IMR-90 (cell line): ENCODE measurements around the gene C1orf159. TPM values are rescaled to one million over a fixed set of nuclear protein-coding genes. Genes with fewer than 3 reads are reported as not detected.

Experiments used
- ATAC-seq: fragments of 200-7000 bp; cut with Tn5 transposase; 2 replicates; pipeline ENCODE4 v1.9.1; 2020; ENCODE audit warnings: low read depth, mild to moderate bottlenecking, moderate library complexity
- BruUV-seq: library from RNA; stranded (reverse); fragments of 400-500 nt; replicated peaks from 2 replicates; lab custom pipeline; 2021; lab: Mats Ljungman, UMichigan
- CTCF ChIA-PET: fragments of 300-600 bp; formaldehyde crosslinking; extraction: SDS; loops from one replicate; lab custom pipeline; 2021; ENCODE audit warnings: antibody characterized with exemption; lab: Yijun Ruan, JAX
- POLR2A ChIA-PET: fragments of 300-600 bp; sonication (Branson Sonifier 250); formaldehyde crosslinking; loops from one replicate; lab custom pipeline; 2022; ENCODE audit warnings: antibody characterized with exemption; ENCODE audit not compliant: unreplicated experiment; lab: Charles Lee
- DNase-seq: peaks from one replicate; pipeline ENCODE4 v3.0.0; 2013
- H2AFZ ChIP-seq: replicated peaks from 2 replicates; pipeline ENCODE3; 2013; ENCODE audit warnings: low read length, mild to moderate bottlenecking; ENCODE audit not compliant: poor library complexity
- H2AK5ac ChIP-seq: 2 replicates; pipeline ENCODE4 v1.6.1; 2013; ENCODE audit warnings: low read depth, low read length, inconsistent platforms
- H2AK9ac ChIP-seq: replicated peaks from 2 replicates; pipeline ENCODE3; 2013; ENCODE audit warnings: mild to moderate bottlenecking, low read depth, low read length, moderate library complexity; ENCODE audit not compliant: poor library complexity
- H2BK120ac ChIP-seq: 2 replicates; pipeline ENCODE4 v1.6.1; 2013; ENCODE audit warnings: low read depth, low read length, inconsistent platforms
- H2BK15ac ChIP-seq: 3 replicates; pipeline ENCODE4 v1.6.1; 2013; ENCODE audit warnings: low read depth, low read length, inconsistent platforms
- H2BK20ac ChIP-seq: 2 replicates; pipeline ENCODE4 v1.6.1; 2013; ENCODE audit warnings: low read depth, mild to moderate bottlenecking, inconsistent platforms, low read length, moderate library complexity
- H2BK5ac ChIP-seq: 2 replicates; pipeline ENCODE4 v1.6.1; 2013; ENCODE audit warnings: mild to moderate bottlenecking, low read depth, low read length, inconsistent platforms; ENCODE audit not compliant: poor library complexity, severe bottlenecking
- H3K14ac ChIP-seq: replicated peaks from 2 replicates; pipeline ENCODE4 v1.6.1; 2013; ENCODE audit warnings: low read depth, low read length, inconsistent platforms
- H3K18ac ChIP-seq: 2 replicates; pipeline ENCODE4 v1.6.1; 2013; ENCODE audit warnings: low read depth, low read length, control low read depth
- H3K23ac ChIP-seq: 2 replicates; pipeline ENCODE4 v1.6.1; 2013; ENCODE audit warnings: low read depth, low read length, inconsistent platforms
- H3K27ac ChIP-seq: 2 replicates; pipeline ENCODE4 v1.5.1; 2013; ENCODE audit warnings: mild to moderate bottlenecking, control low read depth, low read length; ENCODE audit not compliant: insufficient read depth
- H3K27me3 ChIP-seq: 2 replicates; pipeline ENCODE4 v1.6.1; 2013; ENCODE audit warnings: low read length; ENCODE audit not compliant: control insufficient read depth, insufficient read depth
- H3K36me3 ChIP-seq: 2 replicates; pipeline ENCODE4 v1.6.1; 2013; ENCODE audit warnings: low read length, mixed read lengths; ENCODE audit not compliant: control insufficient read depth, insufficient read depth
- H3K4ac ChIP-seq: 2 replicates; pipeline ENCODE4 v1.6.1; 2013; ENCODE audit warnings: low read depth, low read length, inconsistent platforms
- H3K4me1 ChIP-seq: 2 replicates; pipeline ENCODE4 v1.6.1; 2013; ENCODE audit warnings: low read length, mixed read lengths; ENCODE audit not compliant: control insufficient read depth, insufficient read depth
- H3K4me2 ChIP-seq: 2 replicates; pipeline ENCODE4 v1.6.1; 2013; ENCODE audit warnings: low read depth, mild to moderate bottlenecking, control low read depth, low read length, moderate library complexity
- H3K4me3 ChIP-seq: 2 replicates; pipeline ENCODE4 v1.5.1; 2013; ENCODE audit warnings: low read depth, mild to moderate bottlenecking, control low read depth, low read length, moderate library complexity; ENCODE audit not compliant: insufficient read depth
- H3K56ac ChIP-seq: 2 replicates; pipeline ENCODE4 v1.6.1; 2013; ENCODE audit warnings: low read length, inconsistent platforms; ENCODE audit not compliant: insufficient read depth; ENCODE audit errors: extremely low read depth
- H3K79me1 ChIP-seq, 2 experiments: 2 replicates each; pipeline ENCODE4 v1.6.1; 2013; ENCODE audit warnings: low read length in 2 of 2, inconsistent platforms in 1 of 2, low read depth in 1 of 2
- H3K9ac ChIP-seq: 2 replicates; pipeline ENCODE4 v1.6.1; 2013; ENCODE audit warnings: low read depth, low read length, control low read depth
- H3K9me1 ChIP-seq: 2 replicates; pipeline ENCODE4 v1.6.1; 2013; ENCODE audit warnings: low read length, inconsistent platforms; ENCODE audit not compliant: insufficient read depth
- H3K9me3 ChIP-seq: 2 replicates; pipeline ENCODE4 v1.6.1; 2013; ENCODE audit warnings: low read length; ENCODE audit not compliant: control insufficient read depth, insufficient read depth
- H4K20me1 ChIP-seq: 2 replicates; pipeline ENCODE4 v1.6.1; 2013; ENCODE audit warnings: low read length, inconsistent platforms; ENCODE audit not compliant: insufficient read depth
- H4K5ac ChIP-seq: 2 replicates; pipeline ENCODE4 v1.6.1; 2013; ENCODE audit warnings: mild to moderate bottlenecking, low read depth, low read length, control low read depth
- H4K8ac ChIP-seq, 2 experiments: 2 replicates each; pipeline ENCODE4 v1.6.1; 2013; ENCODE audit warnings: low read depth in 2 of 2, low read length in 2 of 2, control low read depth in 1 of 2, inconsistent platforms in 1 of 2
- H4K91ac ChIP-seq: 2 replicates; pipeline ENCODE4 v1.6.1; 2013; ENCODE audit warnings: low read depth, low read length, inconsistent platforms; ENCODE audit not compliant: insufficient read depth
- BHLHE40 ChIP-seq: fragments of 150-350 bp; IDR thresholded peaks from 2 replicates; pipeline ENCODE4 v1.6.1; 2016; ENCODE audit warnings: mild to moderate bottlenecking, low read depth, low read length
- CHD1 ChIP-seq: IDR thresholded peaks from 2 replicates; pipeline ENCODE4 v1.6.1; 2012; ENCODE audit warnings: low read depth, low read length, improper control_type of control experiment
- CTCF ChIP-seq: conservative IDR thresholded peaks from 2 replicates; pipeline ENCODE4 v1.5.1; 2012; ENCODE audit warnings: mild to moderate bottlenecking, low read depth, low read length, improper control_type of control experiment
- MAFK ChIP-seq: IDR thresholded peaks from 2 replicates; pipeline ENCODE4 v1.6.1; 2012; ENCODE audit warnings: low read depth, low read length, improper control_type of control experiment
- NFE2L2 ChIP-seq: fragments of 150-350 bp; IDR thresholded peaks from 2 replicates; pipeline ENCODE4 v1.6.1; 2016; ENCODE audit warnings: low read depth, mild to moderate bottlenecking, low read length
- RAD21 ChIP-seq: IDR thresholded peaks from 2 replicates; pipeline ENCODE4 v1.6.1; 2012; ENCODE audit warnings: low read length, improper control_type of control experiment
- RFX5 ChIP-seq: IDR thresholded peaks from 2 replicates; pipeline ENCODE4 v1.8.0; 2012; ENCODE audit warnings: low read depth, mild to moderate bottlenecking, low read length, moderate library complexity
- SMC3 ChIP-seq: fragments of 150-350 bp; IDR thresholded peaks from 2 replicates; pipeline ENCODE4 v1.6.1; 2016; ENCODE audit warnings: low read depth, mild to moderate bottlenecking, antibody characterized with exemption, low read length, moderate library complexity
- WGBS, 2 experiments: methylation state at CpG; one replicate each; pipeline versions ENCODE4 v1.1.5 to v1.1.7; 2013; ENCODE audit warnings: missing lambda C conversion rate in 2 of 2; ENCODE audit not compliant: insufficient read length in 1 of 2; ENCODE audit errors: extremely low coverage in 2 of 2; 5-methylcytosine and 5-hydroxymethylcytosine counted together
- dilution Hi-C: fragments of 300-500 bp; cut with HindIII; formaldehyde crosslinking; loops from one replicate; pipeline ENCODE4 v1.14.3; 2018; ENCODE audit warnings: low sequenced_read_pairs; ENCODE audit not compliant: unreplicated experiment
- in situ Hi-C: fragments of 300-500 bp; cut with MboI; formaldehyde crosslinking; loops from 3 replicates; pipeline ENCODE4 v1.14.3; 2019; ENCODE audit warnings: low sequenced_read_pairs, inconsistent platforms, mixed read lengths
- intact Hi-C: fragments of 100-400 bp; cut with micrococcal nuclease; formaldehyde crosslinking; loops from 2 replicates; pipeline ENCODE4 v1.10.0; 2022
- polyA plus RNA-seq, 3 experiments: library from polyadenylated mRNA; depleted of rRNA; stranded (reverse); fragments of >200 nt; gene quantifications; 2 replicates each; pipeline ENCODE4 v1.2.3, GENCODE V29; 2012; ENCODE audit warnings: low replicate concordance in 1 of 3
- total RNA-seq: library from RNA; depleted of rRNA; stranded (reverse); fragments of >200 nt; gene quantifications from 2 replicates; pipeline ENCODE4 v1.2.3, GENCODE V29; 2012

C1orf159 gene
- total and polyA plus RNA-seq, 2 of the 4 experiments (the other 2 are of a cell fraction), result 2.9 to 12.6 TPM

- ChIA-PET POLR2A (no interaction called here), CTCF (no interaction called here)
- no peak overlapping the region for H3K23ac ChIP-seq
- no peak overlapping the region for H2AK9ac ChIP-seq
- H3K79me1 ChIP-seq, result no peaks in the 10 kb centered on the region
- no peaks in the 10 kb centered on the region; the same call in 1 of the 2 replicates for H3K27me3 ChIP-seq
- H3K4me1 ChIP-seq, result no peaks in the 10 kb centered on the region
- H3K18ac ChIP-seq, result no peak overlapping the region
- no peak overlapping the region for H2BK15ac ChIP-seq
- H3K4ac ChIP-seq, result no peak overlapping the region
- no peak overlapping the region for H3K4me2 ChIP-seq
- ATAC-seq (no peak), DNase-seq (no peak)
- peaks cover 9% of the 10 kb centered on the region for H3K9me1 ChIP-seq
- no peak overlapping the region for H4K91ac ChIP-seq
- H2BK20ac ChIP-seq, result no peak overlapping the region
- H3K4me3 ChIP-seq, result no peak overlapping the region
- no TSS peak for BruUV-seq
- H2BK5ac ChIP-seq, result no peak overlapping the region
- intact Hi-C loops (loop anchor here (5.0 kb wide), 1 partner anchor 183 kb away; the partner anchor contains the start of genes ACAP3 and PUSL1), in situ Hi-C loops (no loop called here), dilution Hi-C loops (no loop called here)
- TF ChIP-seq RAD21 (no peak), RFX5 (no peak), SMC3 (no peak), CTCF (no peak), BHLHE40 (no peak), NFE2L2 (no peak), CHD1 (no peak), MAFK (no peak)
- no peak overlapping the region for H3K56ac ChIP-seq
- H4K8ac ChIP-seq, result no peak overlapping the region
- no peak overlapping the region for H3K9ac ChIP-seq
- H4K20me1 ChIP-seq, result no peaks in the 10 kb centered on the region
- H2AFZ ChIP-seq, result no peak overlapping the region
- H3K9me3 ChIP-seq, result 0 out of 2 replicates have a peak, but pooled peaks cover 3% of the 10 kb centered on the region
- no peak overlapping the region for H2AK5ac ChIP-seq
- H3K27ac ChIP-seq, result no peak overlapping the region
- H3K14ac ChIP-seq, result no peak overlapping the region
- no peak overlapping the region for H4K5ac ChIP-seq
- H3K36me3 ChIP-seq, result no peaks in the 10 kb centered on the region
- no peak overlapping the region for H2BK120ac ChIP-seq
- 85% methylated on average over 6 of the region's 7 CpGs; no CpG with 5 or more reads in 1 of the 2 experiments for WGBS, 2 experiments
Observed at GRCh38 chr1:1124508-1124785, 8.6 kb upstream of the C1orf159 start.
